ENCODE results near the gene OR2B3. TPM values are rescaled to one million over a fixed set of nuclear protein-coding genes. Genes with fewer than 3 reads are reported as not detected.

OR2B3 gene, protein sequence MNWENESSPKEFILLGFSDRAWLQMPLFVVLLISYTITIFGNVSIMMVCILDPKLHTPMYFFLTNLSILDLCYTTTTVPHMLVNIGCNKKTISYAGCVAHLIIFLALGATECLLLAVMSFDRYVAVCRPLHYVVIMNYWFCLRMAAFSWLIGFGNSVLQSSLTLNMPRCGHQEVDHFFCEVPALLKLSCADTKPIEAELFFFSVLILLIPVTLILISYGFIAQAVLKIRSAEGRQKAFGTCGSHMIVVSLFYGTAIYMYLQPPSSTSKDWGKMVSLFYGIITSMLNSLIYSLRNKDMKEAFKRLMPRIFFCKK
- not detected in 2 replicates for total RNA-seq (2014; rRNA removed; shearing (Covaris generic))
- polyA plus RNA-seq (2016; fragmentation: Nextera tagmentation; extraction: Ambion mirVana) = not detected in 2 replicates
- long read RNA-seq = 0 reads

DNA sequence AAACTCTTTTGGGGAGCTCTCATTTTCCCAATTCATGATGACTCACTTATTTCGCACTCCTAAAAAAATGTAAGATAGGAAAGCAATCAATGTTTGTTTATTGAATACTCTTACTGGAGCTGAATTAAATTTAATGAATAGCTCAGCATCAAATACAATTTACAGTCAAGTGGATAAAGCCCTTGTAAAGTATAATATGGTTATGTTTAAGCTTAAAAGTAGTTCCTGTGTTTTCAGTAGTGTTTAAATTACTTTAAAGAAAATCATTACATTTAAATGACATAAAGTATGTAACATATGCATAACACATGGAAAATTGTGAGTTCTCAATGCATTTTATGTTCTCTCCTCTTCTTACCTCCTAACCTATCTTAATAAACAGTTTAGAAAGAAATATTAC is at the start of gene OR2B3:
Gene OR2B3, minus strand, starts transcription at position 101 of the 400 bp plus-strand sequence. Its CDS starts 65 bp downstream, at position 36.
- no peaks in the 10 kb centered on the region for H3K4me1 ChIP-seq (ENCODE audit: insufficient read depth)
- DNase-seq (ENCODE audit: low spot score) (no peak), ATAC-seq (no peak)
- Mint-ChIP-seq H3K27me3 (ENCODE audit: insufficient read depth, low read depth, poor library complexity) (peaks cover 4% of the 10 kb centered on the region), H3K4me3 (no peak within 1 kb of the TSS), H3K36me3 (ENCODE audit: low read depth) (no peaks in the 10 kb centered on the region), H3K9me3 (no peaks in the 10 kb centered on the region; the same call in 2 of the 3 replicates), H3K4me1 (no peaks in the 10 kb centered on the region), H3K27ac (no peak within 1 kb of the TSS)
- no peaks in the 10 kb centered on the region; the same call in 1 of the 2 replicates for H3K9me2 ChIP-seq (ENCODE audit: insufficient read depth)
- H3K4me2 ChIP-seq = no peak within 1 kb of the TSS
- no peaks in the 10 kb centered on the region for H4K20me1 ChIP-seq (replicated peaks; ENCODE audit: insufficient read depth)
- H3K27me3 ChIP-seq (ENCODE audit: insufficient read depth) = no peaks in the 10 kb centered on the region
- H3K4me3 ChIP-seq = no peak within 1 kb of the TSS
- H3K27ac ChIP-seq (ENCODE audit: low read depth) = no peak within 1 kb of the TSS
- H3F3A ChIP-seq (replicated peaks; ENCODE audit: low read depth) = no peaks in the 10 kb centered on the region
- TF ChIP-seq EZH2phosphoT487 (IDR thresholded peaks at IDR 0.05; ENCODE audit: unreplicated experiment) = no peak
- no peak for TF ChIP-seq NANOG (IDR thresholded peaks at IDR 0.05; ENCODE audit: borderline replicate concordance)
- no peak for TF ChIP-seq ZNF331 (CRISPR knock-in tag; IDR thresholded peaks at IDR 0.05; ENCODE audit: low read depth)
- no peak for TF ChIP-seq ZNF114 (CRISPR knock-in tag; IDR thresholded peaks at IDR 0.05)
- no peak for TF ChIP-seq STAT1 (IDR thresholded peaks at IDR 0.05; ENCODE audit: unreplicated experiment)
- no peaks in the 10 kb centered on the region for H3K79me2 ChIP-seq (replicated peaks; ENCODE audit: insufficient read depth)
- H2AFZ ChIP-seq = no peak within 1 kb of the TSS
- no peaks in the 10 kb centered on the region for H3K36me3 ChIP-seq (ENCODE audit: insufficient read depth)

- H3K9me3 Mint-ChIP-seq = no peaks in the 10 kb centered on the region
- no peaks in the 10 kb centered on the region for H3K36me3 ChIP-seq (ENCODE audit: insufficient read depth)
- no peaks in the 10 kb centered on the region for H3K4me1 ChIP-seq (ENCODE audit: insufficient read depth)
- no peaks in the 10 kb centered on the region for H3K27me3 ChIP-seq (ENCODE audit: insufficient read depth)
- no peaks in the 10 kb centered on the region for H3K9me2 ChIP-seq (ENCODE audit: insufficient read depth)
- peaks cover 3% of the 10 kb centered on the region for H3K27me3 Mint-ChIP-seq (ENCODE audit: insufficient read depth, low read depth, poor library complexity)
- no peak overlapping the region for H3K27ac Mint-ChIP-seq
- H3K4me3 ChIP-seq = no peak overlapping the region
- H4K20me1 ChIP-seq (replicated peaks; ENCODE audit: insufficient read depth) = no peaks in the 10 kb centered on the region
- H3K4me2 ChIP-seq = no peak overlapping the region
- no peaks in the 10 kb centered on the region for H3K36me3 Mint-ChIP-seq (ENCODE audit: low read depth)
- ATAC-seq (no peak), DNase-seq (ENCODE audit: low spot score) (no peak)
- no peak overlapping the region for H2AFZ ChIP-seq
- H3K79me2 ChIP-seq (replicated peaks; ENCODE audit: insufficient read depth) = no peaks in the 10 kb centered on the region
- H3F3A ChIP-seq (replicated peaks; ENCODE audit: low read depth) = no peaks in the 10 kb centered on the region
- no peaks in the 10 kb centered on the region for H3K4me1 Mint-ChIP-seq
- no peak overlapping the region for H3K27ac ChIP-seq (ENCODE audit: low read depth)
- H3K4me3 Mint-ChIP-seq = no peak overlapping the region
- TF ChIP-seq JUNB (IDR thresholded peaks at IDR 0.05; ENCODE audit: unreplicated experiment) = no peak
- TF ChIP-seq, protein P1, sequence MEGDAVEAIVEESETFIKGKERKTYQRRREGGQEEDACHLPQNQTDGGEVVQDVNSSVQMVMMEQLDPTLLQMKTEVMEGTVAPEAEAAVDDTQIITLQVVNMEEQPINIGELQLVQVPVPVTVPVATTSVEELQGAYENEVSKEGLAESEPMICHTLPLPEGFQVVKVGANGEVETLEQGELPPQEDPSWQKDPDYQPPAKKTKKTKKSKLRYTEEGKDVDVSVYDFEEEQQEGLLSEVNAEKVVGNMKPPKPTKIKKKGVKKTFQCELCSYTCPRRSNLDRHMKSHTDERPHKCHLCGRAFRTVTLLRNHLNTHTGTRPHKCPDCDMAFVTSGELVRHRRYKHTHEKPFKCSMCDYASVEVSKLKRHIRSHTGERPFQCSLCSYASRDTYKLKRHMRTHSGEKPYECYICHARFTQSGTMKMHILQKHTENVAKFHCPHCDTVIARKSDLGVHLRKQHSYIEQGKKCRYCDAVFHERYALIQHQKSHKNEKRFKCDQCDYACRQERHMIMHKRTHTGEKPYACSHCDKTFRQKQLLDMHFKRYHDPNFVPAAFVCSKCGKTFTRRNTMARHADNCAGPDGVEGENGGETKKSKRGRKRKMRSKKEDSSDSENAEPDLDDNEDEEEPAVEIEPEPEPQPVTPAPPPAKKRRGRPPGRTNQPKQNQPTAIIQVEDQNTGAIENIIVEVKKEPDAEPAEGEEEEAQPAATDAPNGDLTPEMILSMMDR (conservative IDR thresholded peaks at IDR 0.05; ENCODE audit: low read depth in 2 of 2) = no peak
- no peak for TF ChIP-seq ZNF331 (CRISPR knock-in tag; IDR thresholded peaks at IDR 0.05; ENCODE audit: low read depth)
- no peak for TF ChIP-seq CREB1 (CRISPR knock-in tag; IDR thresholded peaks at IDR 0.05; ENCODE audit: low read depth)
- TF ChIP-seq POLR2AphosphoS5 (IDR thresholded peaks at IDR 0.05; ENCODE audit: low read depth) = no peak
- TF ChIP-seq ZNF462 (CRISPR knock-in tag; IDR thresholded peaks at IDR 0.05) = no peak
- no peak for TF ChIP-seq EZH2phosphoT487 (IDR thresholded peaks at IDR 0.05; ENCODE audit: unreplicated experiment)
- no peak for TF ChIP-seq EZH2 (IDR thresholded peaks at IDR 0.05; ENCODE audit: low read depth, unreplicated experiment)
- no peak for TF ChIP-seq ETS1 (IDR thresholded peaks at IDR 0.05)
- TF ChIP-seq NANOG (IDR thresholded peaks at IDR 0.05; ENCODE audit: borderline replicate concordance) = no peak
- TF ChIP-seq STAT1 (IDR thresholded peaks at IDR 0.05; ENCODE audit: unreplicated experiment) = no peak
Observed at GRCh38 chr6:29131691-29132090, 44.6 kb upstream of the OR2B3 start.
